HG02943 (cell line): ENCODE results near the gene KLRF2.
"Not testable (repeated sequence)": the region's sequence is repeated elsewhere in the genome, so short reads cannot be mapped to it uniquely, and the experiment has no call there.

Experiments
- ATAC-seq: cut with Tn5 transposase; IDR thresholded peaks from one replicate; pipeline ENCODE4 v1.9.1; 2021; ENCODE audit warnings: mild to moderate bottlenecking, low read depth, moderate library complexity; ENCODE audit not compliant: unreplicated experiment

The KLRF2 gene, protein sequence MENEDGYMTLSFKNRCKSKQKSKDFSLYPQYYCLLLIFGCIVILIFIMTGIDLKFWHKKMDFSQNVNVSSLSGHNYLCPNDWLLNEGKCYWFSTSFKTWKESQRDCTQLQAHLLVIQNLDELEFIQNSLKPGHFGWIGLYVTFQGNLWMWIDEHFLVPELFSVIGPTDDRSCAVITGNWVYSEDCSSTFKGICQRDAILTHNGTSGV

DNA sequence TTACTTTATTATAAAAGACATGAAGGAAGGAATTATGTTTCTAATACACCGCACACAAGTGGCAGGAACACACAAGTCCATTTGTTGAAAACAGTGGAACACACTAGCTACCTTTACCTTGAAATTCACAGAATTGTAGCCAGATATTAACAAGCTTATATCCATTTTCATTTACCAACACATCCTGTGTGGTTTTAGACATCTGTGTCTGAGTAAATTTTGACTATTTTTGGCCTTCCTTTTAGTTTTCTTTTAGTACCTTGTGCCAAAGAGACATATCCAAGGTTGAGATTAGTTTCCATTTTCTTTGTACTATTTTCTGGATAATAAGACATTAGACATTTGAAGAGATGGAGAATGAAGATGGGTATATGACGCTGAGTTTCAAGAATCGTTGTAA is at the start of gene KLRF2:
Gene KLRF2 (plus strand): TSS at position 244 of the 400 bp plus-strand sequence. CDS start 107 bp downstream, at position 351.
- ATAC-seq: no peak

DNA sequence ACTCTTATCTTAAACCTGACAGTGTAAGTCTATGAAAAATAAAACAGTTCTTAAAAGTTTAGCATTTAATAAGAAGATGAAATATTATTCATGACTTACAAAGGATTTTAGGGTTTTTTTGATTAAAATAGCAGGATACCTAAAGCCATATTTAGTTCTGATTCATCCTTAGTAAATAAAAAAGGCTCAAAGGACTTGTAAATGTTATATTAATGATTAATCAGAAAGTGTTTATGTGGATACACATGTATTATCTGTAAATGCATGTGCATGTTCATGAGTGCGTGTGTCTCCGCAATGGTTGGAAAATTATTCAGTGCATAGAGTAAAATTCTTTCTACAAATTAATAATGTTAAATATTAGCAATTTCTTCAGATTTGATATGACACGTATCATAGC is 49.6 kb upstream of the KLRF2 start:
- no peak for ATAC-seq

DNA sequence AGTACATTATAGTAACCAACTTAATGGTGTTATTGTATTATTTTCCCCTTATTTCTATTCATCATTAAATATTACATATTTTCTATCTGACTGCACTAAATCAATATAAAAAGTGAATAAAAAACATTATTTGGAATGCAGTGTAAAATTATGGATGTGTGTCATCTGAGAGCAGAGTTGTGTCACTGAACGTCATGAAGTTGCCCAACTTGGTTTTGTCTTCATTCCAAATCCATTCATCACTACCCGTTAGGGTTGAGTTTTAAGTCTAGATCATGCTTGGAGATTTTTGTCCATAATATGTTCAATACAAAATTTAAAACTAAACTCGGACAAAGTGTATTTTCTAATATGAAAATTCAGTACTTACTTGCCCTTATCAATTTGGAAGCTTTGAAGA is 37.9 kb upstream of the KLRF2 start:
- no peak for ATAC-seq

DNA sequence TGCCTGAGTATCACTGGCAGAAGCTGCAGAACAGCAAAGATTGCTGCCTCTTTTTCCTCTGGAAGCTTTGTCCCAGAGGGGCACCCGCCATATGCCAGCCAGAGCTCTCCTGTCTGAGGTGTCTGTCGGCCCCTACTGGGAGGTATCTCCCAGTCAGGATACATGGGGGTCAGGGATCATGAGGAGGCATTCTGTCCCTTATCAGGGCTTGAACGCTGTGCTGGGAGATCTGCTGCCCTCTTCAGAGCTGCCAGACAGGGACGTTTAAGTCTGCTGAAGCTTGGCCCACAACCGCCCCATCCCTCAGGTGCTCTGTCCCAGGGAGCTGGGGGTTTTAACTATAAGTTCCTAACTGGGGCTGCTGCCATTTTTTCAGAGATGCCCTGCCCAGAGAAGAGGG is 32.4 kb upstream of the KLRF2 start:
- no peak for ATAC-seq

DNA sequence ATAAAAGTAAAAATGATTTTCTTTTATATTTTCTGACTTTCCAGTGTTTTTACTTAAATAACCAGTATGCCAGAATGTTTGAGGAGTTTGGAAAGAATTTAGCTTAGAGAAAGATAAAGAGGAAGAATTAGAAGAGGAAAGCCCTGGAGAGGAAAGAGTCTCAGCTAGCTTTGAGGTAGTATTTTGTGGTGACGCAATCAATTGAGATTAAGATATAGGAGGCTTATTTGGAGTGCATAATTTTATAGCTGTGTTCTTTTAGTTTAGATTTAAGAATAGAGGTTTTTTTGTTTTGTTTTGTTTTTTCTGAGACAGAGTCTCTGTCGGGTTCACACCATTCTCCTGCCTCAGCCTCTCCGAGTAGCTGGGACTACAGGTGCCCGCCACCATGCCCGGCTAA is 30.2 kb upstream of the KLRF2 start:
- no peak for ATAC-seq

DNA sequence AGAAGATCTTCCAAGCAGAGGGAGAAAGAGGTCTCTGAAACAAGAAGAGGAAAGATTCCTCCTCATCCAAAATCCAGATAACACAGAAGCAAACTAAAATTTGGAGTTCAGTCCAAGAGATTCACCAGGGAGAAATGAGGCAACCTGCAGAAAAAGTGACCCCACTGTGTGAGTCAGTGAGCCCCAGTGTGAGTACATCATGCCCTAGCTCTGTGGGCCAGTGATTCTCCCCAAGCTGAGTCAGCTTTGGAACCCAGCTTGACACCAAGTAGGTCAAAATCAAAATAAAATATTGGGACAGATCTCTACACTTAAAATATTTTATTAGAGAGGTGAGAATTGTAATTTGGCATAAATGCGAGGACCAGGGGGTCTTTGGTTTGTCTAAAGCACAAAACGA is 29.4 kb upstream of the KLRF2 start:
- no peak for ATAC-seq

DNA sequence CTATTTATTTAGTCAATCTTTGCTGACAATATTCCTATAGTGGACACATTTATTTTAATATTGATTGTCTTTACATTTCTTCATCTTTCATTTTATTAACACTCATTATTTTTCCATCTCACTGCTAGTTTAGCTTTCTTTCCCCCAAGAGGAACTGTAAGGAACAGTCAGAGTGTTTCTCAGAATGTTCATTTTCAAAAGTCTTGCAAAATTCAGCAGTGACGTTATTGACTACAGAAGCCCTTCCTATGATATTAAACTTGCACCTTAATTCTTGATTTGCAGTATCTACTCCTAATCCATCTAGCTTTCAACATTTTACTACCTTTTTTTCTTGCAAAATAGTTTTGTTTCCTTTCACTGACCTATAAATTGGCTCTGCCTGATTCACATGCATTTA is 25.1 kb upstream of the KLRF2 start:
- no peak for ATAC-seq

DNA sequence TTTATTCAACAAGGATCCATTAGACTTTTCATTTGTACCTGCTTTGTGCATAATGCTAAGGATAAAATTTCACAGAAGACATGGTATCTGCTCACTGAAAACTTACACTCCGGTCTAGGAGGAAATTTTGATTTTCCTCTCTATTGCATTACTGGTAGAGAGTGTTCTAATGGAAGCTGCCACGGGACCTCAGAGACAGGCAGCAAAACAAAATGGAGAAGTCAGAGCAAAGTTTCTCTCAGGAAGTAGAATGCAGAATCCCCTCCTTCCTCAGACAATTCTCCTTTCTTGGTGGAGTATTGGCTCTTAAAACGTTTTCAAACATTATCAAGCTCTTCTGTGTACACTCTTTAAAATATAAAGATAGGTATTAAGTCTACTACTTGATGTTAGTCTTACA is 24.4 kb upstream of the KLRF2 start:
- ATAC-seq: no peak

DNA sequence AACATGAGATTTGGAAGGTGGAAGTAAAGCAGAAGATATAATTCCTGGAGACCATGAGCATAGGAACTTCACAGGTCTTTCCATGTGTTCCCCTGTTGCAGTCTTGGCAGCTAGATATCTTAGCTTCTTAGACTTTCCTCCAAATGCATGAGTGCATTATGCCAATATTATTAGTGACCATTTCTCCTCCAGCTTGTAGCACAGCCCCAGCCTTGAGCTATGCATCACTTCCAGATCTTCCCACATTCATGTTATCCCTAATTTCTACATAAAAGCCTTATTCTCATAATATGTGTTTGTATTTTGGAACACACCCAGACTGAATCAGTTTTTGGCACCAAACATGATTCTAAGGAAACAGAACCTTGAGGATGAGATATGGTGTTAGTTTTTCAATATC is 23.2 kb upstream of the KLRF2 start:
- no peak for ATAC-seq

DNA sequence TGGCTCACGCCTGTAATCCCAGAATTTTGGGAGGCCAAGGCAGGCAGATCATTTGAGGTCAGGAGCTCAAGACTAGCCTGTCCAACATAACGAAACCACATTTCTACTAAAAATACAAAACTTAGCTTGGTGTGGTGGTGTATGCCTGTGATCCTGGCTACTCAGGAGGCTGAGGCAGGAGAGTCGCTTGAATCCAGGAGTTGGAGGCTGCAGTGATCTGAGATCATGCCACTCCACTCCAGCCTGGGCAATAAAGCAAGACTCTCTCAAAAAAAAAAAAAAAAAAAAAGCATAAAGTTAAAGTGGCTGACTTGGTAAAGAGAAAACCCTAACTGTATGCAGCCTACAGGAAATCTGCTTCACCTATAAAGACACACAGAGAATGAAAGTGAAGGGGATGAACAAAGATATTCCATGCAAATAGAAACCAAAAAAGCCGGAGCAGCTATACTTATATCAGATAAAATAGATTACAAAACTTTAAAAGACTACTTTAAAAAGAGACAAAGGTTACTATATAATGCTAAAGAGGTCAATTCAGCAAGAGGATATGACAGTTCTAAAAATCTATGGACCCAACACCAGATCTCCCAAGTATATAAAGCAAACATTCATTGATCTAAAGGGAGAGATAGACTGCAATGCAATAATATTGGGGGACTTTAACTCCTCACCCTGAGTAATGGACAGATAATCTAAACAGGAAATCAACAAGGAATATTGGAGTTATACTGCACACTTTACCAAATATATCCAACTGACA is 16.2 kb upstream of the KLRF2 start:
- no peak for ATAC-seq

DNA sequence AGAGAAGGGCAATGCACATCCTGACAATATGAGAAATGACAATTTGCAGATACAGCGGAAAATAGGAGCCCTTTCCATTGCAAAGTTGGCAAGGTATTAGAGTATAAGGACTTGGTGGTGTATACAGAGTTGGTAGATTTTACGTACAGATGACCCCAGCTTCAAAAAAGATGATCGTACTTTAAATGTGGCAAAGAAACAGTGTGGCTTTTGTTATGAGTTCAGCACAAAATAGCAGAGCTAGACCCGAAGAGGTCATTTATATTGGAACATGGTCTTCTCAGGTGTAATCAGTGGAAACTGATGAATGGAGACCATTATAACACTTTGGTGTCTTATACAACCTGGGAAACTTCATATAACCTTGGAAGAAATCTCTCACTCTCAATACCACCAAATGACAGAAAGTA is 14.4 kb upstream of the KLRF2 start:
- no peak for ATAC-seq

DNA sequence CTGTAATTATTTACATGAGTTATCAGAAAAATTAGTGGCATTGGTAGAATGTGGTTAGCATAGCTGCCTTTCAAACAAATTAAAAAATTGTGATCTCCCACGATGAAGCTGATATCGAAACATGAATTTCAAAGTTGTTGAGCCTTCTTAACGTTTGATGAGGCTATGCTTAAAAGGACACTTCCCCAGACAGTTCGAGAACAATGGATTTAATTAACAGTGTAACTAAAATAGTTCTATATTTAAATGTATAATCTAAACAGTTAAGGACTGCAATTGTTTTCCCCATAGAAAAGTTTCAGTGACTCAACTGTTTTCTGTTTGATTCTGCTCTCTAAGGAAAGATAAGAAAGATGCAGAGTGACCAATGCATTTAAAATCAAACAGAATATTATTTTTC is 13.8 kb upstream of the KLRF2 start:
- no peak for ATAC-seq

DNA sequence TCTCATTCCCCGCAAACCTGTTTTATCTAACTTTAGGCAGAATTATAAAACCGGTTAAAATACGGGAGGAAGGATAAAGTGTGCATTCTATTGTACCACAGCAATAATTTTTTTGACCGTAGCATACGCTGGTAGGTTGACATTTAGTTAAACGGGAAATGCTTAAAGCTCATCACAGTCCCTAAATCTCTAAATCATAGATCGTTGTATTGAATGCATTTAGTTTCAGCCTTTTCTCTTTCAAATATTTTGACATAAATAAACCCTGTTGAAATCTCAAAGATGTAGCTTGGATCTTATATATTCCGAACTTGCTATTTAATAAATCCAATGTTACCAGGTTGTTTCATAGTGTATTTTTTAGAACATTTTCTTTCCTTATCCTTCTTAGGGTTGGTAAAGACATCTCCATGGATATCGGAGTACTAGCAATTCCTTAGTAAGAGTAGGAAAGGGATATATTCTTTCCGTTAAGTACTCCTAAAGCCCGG is 12.9 kb upstream of the KLRF2 start:
- no peak for ATAC-seq

DNA sequence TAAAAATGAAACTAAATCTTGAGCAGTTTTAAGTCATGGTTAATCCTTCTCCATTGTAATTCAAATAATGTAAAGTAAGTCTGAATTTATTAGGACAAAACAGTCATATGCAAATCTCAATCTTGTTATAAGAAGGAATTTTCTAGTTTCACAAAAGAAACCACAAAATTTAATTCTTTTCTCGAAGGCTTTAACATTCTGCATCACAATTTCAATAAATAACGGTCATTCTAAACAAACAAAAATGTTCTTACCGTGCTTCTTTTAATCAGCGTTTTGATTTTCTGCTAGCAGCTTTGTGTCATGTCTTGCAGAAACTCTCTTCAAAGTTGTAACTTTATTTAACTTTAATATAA is 12.4 kb upstream of the KLRF2 start:
- no peak for ATAC-seq

DNA sequence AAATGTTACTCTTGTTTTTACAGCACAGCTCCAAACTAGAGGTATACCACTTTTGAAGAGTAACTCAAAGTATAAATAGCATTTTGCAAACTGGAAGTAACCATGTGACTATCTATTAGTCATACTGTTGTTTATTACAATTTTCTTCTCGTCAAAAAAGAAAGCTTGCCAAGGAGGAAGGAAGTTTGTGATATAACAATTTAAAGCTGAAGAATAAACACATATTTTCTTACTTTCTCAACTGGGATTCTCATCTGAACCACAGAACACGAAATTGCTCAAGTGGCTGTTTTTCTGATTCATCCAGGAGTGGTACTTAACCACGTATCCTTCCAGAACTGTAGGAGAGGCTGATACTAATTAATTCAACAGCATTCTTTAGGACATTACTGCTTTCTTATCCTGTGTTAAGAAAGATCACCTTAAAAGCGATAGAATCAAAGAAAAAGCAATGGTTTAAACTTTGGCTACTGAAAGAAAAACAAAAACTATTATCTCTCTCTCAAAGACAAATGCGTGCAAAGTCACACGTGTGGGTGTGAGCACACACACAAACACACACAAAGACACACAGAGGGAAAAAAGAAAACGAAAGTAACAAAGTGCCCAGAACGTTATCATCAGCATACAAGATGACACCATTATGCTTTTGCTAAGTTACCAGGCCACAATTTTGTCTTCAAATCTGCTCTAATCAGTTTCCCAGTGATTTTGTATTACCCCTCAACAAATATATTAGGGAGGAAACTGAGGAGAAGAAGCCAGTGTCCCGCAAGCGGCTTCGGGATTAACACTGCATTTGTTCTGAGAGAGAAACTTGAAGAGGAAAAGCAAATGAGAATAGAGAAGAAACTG is 11.8 kb upstream of the KLRF2 start, which contains the start of gene CLEC2B:
Gene CLEC2B (minus strand): TSS at position 48 of the 855 bp plus-strand sequence.
- ATAC-seq: no peak

DNA sequence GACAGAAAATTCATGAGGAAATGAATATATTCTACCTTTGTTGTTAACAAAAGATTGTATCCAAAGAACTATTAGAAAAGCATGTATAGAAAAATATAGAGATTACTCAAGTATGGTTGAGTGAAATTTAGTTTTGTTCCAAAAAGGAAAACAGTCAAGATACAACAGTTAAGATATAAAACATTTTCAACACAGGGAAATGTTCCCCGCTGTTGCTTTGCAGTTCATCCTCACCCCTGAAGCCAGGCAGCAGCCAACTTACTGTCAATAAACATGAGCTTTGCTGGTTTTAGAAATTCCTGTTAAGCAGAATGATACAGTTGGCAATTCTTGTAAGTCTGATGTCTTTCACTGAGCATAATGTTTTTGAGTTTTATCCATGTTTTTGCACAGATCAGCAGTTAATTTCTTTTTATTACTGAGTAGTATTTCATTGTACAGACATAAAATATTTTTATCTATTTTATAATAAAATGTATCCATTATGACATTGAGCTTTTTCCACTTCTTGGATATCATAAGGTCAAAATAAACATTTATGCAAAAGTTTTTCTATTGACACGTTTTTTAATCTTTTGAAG is 10.9 kb upstream of the KLRF2 start:
- ATAC-seq: no peak

DNA sequence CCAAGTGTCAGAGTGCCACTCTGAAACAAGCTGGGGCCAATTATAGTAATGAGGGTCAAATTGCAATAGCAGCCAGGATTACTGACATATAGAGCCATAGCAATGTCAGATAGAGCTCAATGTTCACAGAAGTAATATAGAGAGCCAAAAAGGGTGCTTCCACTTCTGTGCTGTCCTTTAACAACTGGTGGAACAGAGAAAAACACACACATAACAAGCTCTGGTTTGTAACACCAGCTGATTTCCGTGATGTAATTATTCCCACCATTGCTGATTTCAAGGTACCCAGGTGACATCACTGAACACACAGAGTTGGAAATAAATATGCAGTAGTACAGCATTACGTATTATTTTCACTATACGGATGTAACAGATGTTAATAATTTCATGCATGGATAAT is 9.1 kb upstream of the KLRF2 start:
- no peak for ATAC-seq

DNA sequence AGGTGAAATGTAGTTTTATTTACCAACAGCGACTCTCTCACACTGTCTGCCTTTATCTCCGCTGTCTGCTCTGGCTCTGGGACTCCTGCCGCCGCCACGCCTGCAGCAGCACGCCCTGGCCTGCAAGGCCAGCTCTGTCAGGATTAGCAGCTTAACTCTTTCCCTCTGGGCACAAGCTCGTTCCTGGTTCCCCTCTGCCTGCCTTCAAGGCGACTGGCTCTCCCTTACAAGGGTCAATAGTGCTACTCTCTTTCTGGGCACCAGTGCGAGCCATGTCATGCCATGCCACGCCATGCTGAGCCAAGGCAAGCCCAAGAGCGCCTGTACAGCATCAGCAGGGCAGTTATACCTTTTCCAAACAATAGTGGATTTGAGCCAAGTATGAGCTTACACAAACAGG is 8.5 kb upstream of the KLRF2 start:
- ATAC-seq: no peak

DNA sequence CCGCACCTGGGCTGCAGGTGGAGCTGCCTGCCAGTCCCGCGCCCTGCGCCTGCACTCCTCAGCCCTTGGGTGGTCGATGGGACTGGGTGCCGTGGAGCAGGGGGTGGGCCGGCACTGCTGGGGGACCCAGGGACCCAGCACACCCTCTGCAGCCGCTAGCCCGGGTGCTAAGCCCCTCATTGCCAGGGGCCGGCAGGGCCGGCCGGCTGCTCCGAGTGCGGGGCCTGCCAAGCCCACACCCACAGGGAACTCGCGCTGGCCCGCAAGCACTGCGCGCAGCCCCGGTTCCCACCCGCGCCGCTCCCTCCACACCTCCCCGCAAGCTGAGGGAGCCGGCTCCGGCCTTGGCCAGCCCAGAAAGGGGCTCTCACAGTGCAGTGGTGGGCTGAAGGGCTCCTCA is 5.2 kb upstream of the KLRF2 start:
- ATAC-seq: not testable (repeated sequence)

DNA sequence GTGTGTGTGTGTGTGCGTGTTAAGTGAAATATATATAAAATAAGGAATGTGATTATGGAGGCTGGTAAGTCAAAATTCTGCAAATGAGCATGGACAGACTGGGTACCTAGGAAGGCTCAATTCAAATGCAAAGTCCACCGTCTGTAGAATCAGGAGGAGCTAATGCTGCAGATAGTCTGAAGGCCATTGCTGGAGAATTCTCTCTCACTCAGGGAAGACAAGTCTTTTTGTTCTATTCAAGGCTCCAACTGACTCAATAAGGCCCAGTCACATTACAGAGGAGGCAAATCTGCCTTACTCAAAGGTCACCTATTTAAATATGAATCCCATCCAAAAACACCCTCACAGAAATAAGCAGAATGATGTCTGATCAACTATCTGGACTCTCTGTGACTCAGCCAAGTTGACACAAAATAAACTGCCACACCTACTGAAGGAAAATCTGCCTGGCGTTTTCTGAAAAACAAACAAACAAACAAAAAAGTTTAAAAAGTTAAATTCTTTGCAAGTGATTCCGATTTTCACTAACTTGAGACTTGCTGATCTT is 684 bp upstream of the KLRF2 start:
- no peak for ATAC-seq

DNA sequence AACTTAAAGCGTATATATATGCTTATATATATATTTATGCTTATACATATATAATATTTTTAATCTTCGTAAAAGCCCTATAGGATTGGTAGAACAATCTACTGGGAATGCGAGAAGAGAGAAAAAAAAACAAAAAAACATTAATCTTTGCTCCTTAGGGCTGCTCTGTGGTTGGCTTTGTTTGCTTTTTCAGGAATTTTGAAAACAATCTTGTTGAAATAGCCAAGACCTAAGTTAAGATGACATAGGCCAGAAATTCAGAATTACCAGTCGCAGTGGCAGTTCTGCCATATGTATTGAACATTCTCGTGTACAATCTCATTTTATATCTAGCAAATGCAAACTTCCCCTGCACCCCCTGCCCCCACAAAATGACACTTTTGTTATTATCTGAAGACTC is 699 bp downstream of the KLRF2 start:
- ATAC-seq: no peak
